Dendritic cell treated with granulocyte-macrophage colony-stimulating factor and Interleukin-4, amounts not matched to agents 40 ng/mL and 50 ng/mL, for 4 days (primary cell): Measurements from ENCODE around the gene RBM6.

Experiments
- H3K27ac Mint-ChIP-seq: one replicate; pipeline ENCODE4 v1.8.0; 2022; ENCODE audit warnings: mild to moderate bottlenecking, mixed read lengths
- H3K27me3 Mint-ChIP-seq: one replicate; pipeline ENCODE4 v1.8.0; 2022; ENCODE audit warnings: mild to moderate bottlenecking, mixed read lengths
- H3K36me3 Mint-ChIP-seq: one replicate; pipeline ENCODE4 v1.8.0; 2022; ENCODE audit warnings: low read depth, mixed read lengths
- H3K4me1 Mint-ChIP-seq: one replicate; pipeline ENCODE4 v1.8.0; 2022; ENCODE audit warnings: low read depth, mixed read lengths
- H3K4me3 Mint-ChIP-seq: one replicate; pipeline ENCODE4 v1.8.0; 2022; ENCODE audit warnings: mild to moderate bottlenecking, moderate library complexity, mixed read lengths
- H3K9me3 Mint-ChIP-seq: one replicate; pipeline ENCODE4 v1.8.0; 2022; ENCODE audit warnings: mixed read lengths
- intact Hi-C: fragments of 100-400 bp; cut with micrococcal nuclease; formaldehyde crosslinking; loops from one replicate; pipeline ENCODE4 v1.15.0; 2022

The RBM6 gene

GRCh38 chr3:50100956-50101845 lies 161.3 kb downstream of the RBM6 start:
- intact Hi-C loops: no loop called here
- Mint-ChIP-seq H3K27ac (no peak overlapping the region), H3K4me1 (no peaks in the 10 kb centered on the region), H3K36me3 (peaks cover 100% of the 10 kb centered on the region), H3K9me3 (no peaks in the 10 kb centered on the region), H3K27me3 (no peaks in the 10 kb centered on the region), H3K4me3 (no peak overlapping the region)

- H3K9me3 Mint-ChIP-seq: no peaks in the 10 kb centered on the region
Measured at GRCh38 chr3:50102558-50102957, 162.6 kb downstream of the RBM6 start.

GRCh38 chr3:50111757-50112156 lies 171.8 kb downstream of the RBM6 start:
- no peaks in the 10 kb centered on the region for H3K4me1 Mint-ChIP-seq
- no peak overlapping the region for H3K27ac Mint-ChIP-seq
- no peak overlapping the region for H3K4me3 Mint-ChIP-seq
- intact Hi-C loops: no loop called here
- no peaks in the 10 kb centered on the region for H3K27me3 Mint-ChIP-seq
- no peaks in the 10 kb centered on the region for H3K9me3 Mint-ChIP-seq
- H3K36me3 Mint-ChIP-seq: peaks cover 100% of the 10 kb centered on the region

More at GRCh38 chr3:50102558-50102957, 162.6 kb downstream of the RBM6 start:
- Mint-ChIP-seq H3K36me3 (peaks cover 100% of the 10 kb centered on the region), H3K27ac (no peak overlapping the region), H3K4me3 (no peak overlapping the region), H3K4me1 (no peaks in the 10 kb centered on the region), H3K27me3 (no peaks in the 10 kb centered on the region)
- intact Hi-C loops: no loop called here

GRCh38 chr3:50112462-50112861 lies 172.5 kb downstream of the RBM6 start:
- Mint-ChIP-seq H3K27ac (no peak overlapping the region), H3K4me3 (no peak overlapping the region), H3K9me3 (no peaks in the 10 kb centered on the region), H3K36me3 (peaks cover 100% of the 10 kb centered on the region), H3K4me1 (no peaks in the 10 kb centered on the region), H3K27me3 (no peaks in the 10 kb centered on the region)
- intact Hi-C loops: no loop called here

- Mint-ChIP-seq H3K27me3 (no peaks in the 10 kb centered on the region), H3K9me3 (no peaks in the 10 kb centered on the region), H3K27ac (no peak overlapping the region), H3K4me1 (peaks cover under 1% of the 10 kb centered on the region), H3K4me3 (no peak overlapping the region), H3K36me3 (peaks cover 100% of the 10 kb centered on the region)
- intact Hi-C loops: no loop called here
Measured at GRCh38 chr3:50117120-50117519, 177.2 kb downstream of the RBM6 start.

GRCh38 chr3:50118237-50118636 lies 178.3 kb downstream of the RBM6 start:
- H3K36me3 Mint-ChIP-seq: peaks cover 100% of the 10 kb centered on the region
- intact Hi-C loops: no loop called here
- no peak overlapping the region for H3K27ac Mint-ChIP-seq

GRCh38 chr3:50119786-50120185 lies 179.8 kb downstream of the RBM6 start:
- Mint-ChIP-seq H3K4me1 (peaks cover 5% of the 10 kb centered on the region), H3K36me3 (peaks cover 86% of the 10 kb centered on the region), H3K9me3 (no peaks in the 10 kb centered on the region), H3K4me3 (no peak overlapping the region), H3K27ac (no peak overlapping the region), H3K27me3 (no peaks in the 10 kb centered on the region)
- intact Hi-C loops: no loop called here

More at GRCh38 chr3:50118237-50118636, 178.3 kb downstream of the RBM6 start:
- peaks cover 5% of the 10 kb centered on the region for H3K4me1 Mint-ChIP-seq
- H3K4me3 Mint-ChIP-seq: no peak overlapping the region
- no peaks in the 10 kb centered on the region for H3K9me3 Mint-ChIP-seq
- H3K27me3 Mint-ChIP-seq: no peaks in the 10 kb centered on the region

- H3K36me3 Mint-ChIP-seq: peaks cover 79% of the 10 kb centered on the region
- no peak overlapping the region for H3K4me3 Mint-ChIP-seq
- intact Hi-C loops: loop anchor here (1.0 kb wide), 3 partner anchors 69 to 153 kb away; no protein-coding TSS in a partner anchor
- no peaks in the 10 kb centered on the region for H3K9me3 Mint-ChIP-seq
- no peaks in the 10 kb centered on the region for H3K27me3 Mint-ChIP-seq
- peaks cover 5% of the 10 kb centered on the region for H3K4me1 Mint-ChIP-seq
- H3K27ac Mint-ChIP-seq: no peak overlapping the region
Measured at GRCh38 chr3:50120364-50121071, 180.6 kb downstream of the RBM6 start.

GRCh38 chr3:50121072-50122032 lies 181.4 kb downstream of the RBM6 start:
- H3K4me1 Mint-ChIP-seq: peaks cover 5% of the 10 kb centered on the region
- H3K9me3 Mint-ChIP-seq: no peaks in the 10 kb centered on the region
- H3K4me3 Mint-ChIP-seq: no peak overlapping the region
- intact Hi-C loops: loop anchor here (1.0 kb wide), 3 partner anchors 68 to 152 kb away; no protein-coding TSS in a partner anchor
- peaks cover 71% of the 10 kb centered on the region for H3K36me3 Mint-ChIP-seq
- no peaks in the 10 kb centered on the region for H3K27me3 Mint-ChIP-seq
- no peak overlapping the region for H3K27ac Mint-ChIP-seq

- Mint-ChIP-seq H3K9me3 (no peaks in the 10 kb centered on the region), H3K4me1 (peaks cover 5% of the 10 kb centered on the region), H3K27me3 (no peaks in the 10 kb centered on the region), H3K4me3 (no peak overlapping the region), H3K36me3 (peaks cover 64% of the 10 kb centered on the region), H3K27ac (no peak overlapping the region)
- intact Hi-C loops: no loop called here
Measured at GRCh38 chr3:50122071-50122470, 182.1 kb downstream of the RBM6 start.

- Mint-ChIP-seq H3K36me3 (peaks cover 56% of the 10 kb centered on the region), H3K4me3 (no peak overlapping the region), H3K9me3 (no peaks in the 10 kb centered on the region), H3K4me1 (peaks cover 5% of the 10 kb centered on the region), H3K27me3 (no peaks in the 10 kb centered on the region), H3K27ac (no peak overlapping the region)
- intact Hi-C loops: no loop called here
Measured at GRCh38 chr3:50122661-50123391, 182.9 kb downstream of the RBM6 start.

- no peaks in the 10 kb centered on the region for H3K9me3 Mint-ChIP-seq
- H3K36me3 Mint-ChIP-seq: peaks cover 49% of the 10 kb centered on the region
- no peaks in the 10 kb centered on the region for H3K27me3 Mint-ChIP-seq
- peaks cover 5% of the 10 kb centered on the region for H3K4me1 Mint-ChIP-seq
- H3K4me3 Mint-ChIP-seq: no peak overlapping the region
- no peak overlapping the region for H3K27ac Mint-ChIP-seq
- intact Hi-C loops: no loop called here
Measured at GRCh38 chr3:50123394-50124051, 183.6 kb downstream of the RBM6 start.
